Renal cortex interstitium (tissue), 15 donors: ENCODE results near the gene RELL2. TPM values are rescaled to one million over a fixed set of nuclear protein-coding genes. Genes with fewer than 3 reads are reported as not detected.
"Not testable (repeated sequence)": the region's sequence is repeated elsewhere in the genome, so short reads cannot be mapped to it uniquely, and the experiment has no call there.

Experiments used
- DNase-seq, 11 donors: peaks; one replicate each; pipeline ENCODE4 v3.0.0-alpha.2; 2013; ENCODE audit warnings: low read depth in 9 of 11, low spot score in 4 of 11; ENCODE audit errors: extremely low read depth in 1 of 11
- long read RNA-seq, 16 experiments: transcript quantifications; one replicate each; lab custom pipeline, GENCODE V29; 2026
- polyA plus RNA-seq, 3 donors: library from polyadenylated mRNA; unstranded; fragments of 120-200 nt; gene quantifications; one replicate each; pipeline ENCODE4 v1.2.1, GENCODE V29; 2013; ENCODE audit not compliant: insufficient read length in 3 of 3

The RELL2 gene, protein sequence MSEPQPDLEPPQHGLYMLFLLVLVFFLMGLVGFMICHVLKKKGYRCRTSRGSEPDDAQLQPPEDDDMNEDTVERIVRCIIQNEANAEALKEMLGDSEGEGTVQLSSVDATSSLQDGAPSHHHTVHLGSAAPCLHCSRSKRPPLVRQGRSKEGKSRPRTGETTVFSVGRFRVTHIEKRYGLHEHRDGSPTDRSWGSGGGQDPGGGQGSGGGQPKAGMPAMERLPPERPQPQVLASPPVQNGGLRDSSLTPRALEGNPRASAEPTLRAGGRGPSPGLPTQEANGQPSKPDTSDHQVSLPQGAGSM
- 1 to 10 TPM in 1 of 3 donors, under 1 TPM in 2; 0.64 to 1.5 (median 0.90) TPM for polyA plus RNA-seq
- long read RNA-seq, donor 1: 0 reads
- long read RNA-seq, donor 2, partial matches to known transcripts: 0 of 1 reads
- long read RNA-seq, donor 2, other reads (novel, unspliced or antisense): 0 of 1 reads
- long read RNA-seq, donor 3: 0 reads
- long read RNA-seq, donor 4: 0 reads
- long read RNA-seq, donor 5: 0 reads
- long read RNA-seq, donor 6: 0 reads
- long read RNA-seq, donor 7: 0 reads
- long read RNA-seq, donor 8: 0 reads
- long read RNA-seq, donor 9: 0 reads
- long read RNA-seq, donor 10: 0 reads
- long read RNA-seq, donor 11: 0 reads
- long read RNA-seq, donor 12: 0 reads
- long read RNA-seq, donor 13: 0 reads
- long read RNA-seq, donor 14: 0 reads
- long read RNA-seq, donor 15: 0 reads
- long read RNA-seq, donor 16, partial matches to known transcripts: 5 of 5 reads
- long read RNA-seq, donor 16, other reads (novel, unspliced or antisense): 0 of 5 reads

DNA sequence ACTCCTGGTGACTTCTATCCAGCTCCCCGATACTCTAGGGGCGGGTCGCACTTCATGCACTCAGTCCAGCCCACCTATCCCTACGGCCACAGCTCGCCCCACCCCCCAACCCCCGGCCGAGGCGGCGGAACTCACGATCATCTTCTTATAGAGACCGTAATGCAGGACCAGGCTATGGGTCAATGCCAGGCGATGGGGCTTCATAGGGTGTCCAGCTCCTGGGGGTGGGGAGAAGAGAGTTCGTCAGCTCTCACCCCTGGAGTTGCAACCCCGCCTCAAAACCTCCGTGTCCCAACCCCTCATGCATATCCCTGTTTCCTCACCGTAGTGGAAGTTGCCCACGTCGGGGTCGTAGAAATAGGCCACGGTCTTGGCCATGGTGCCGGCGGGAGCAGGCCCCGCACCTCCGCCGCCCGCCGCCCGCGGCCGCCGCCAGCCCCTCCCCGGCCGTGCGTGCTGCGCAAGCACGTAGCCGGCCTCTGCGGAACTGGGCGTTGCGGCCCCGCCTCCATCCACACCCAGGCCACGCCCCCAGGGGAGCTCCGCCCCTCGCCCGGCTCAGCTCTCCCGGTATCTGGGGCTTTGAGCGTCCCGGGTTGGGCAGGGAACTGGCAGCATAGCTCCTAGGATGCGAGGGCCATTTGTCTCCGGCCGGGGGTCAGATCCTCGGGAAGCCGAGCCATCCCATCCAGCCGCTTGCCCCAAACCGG, at the start of gene RELL2, which contains the start of gene HDAC3:
TSS of gene RELL2 (plus strand) at position 585 of the 710 bp plus-strand sequence. CDS start 1,229 bp downstream, outside the sequence.
TSS of gene HDAC3 (minus strand) at position 437 of the 710 bp plus-strand sequence. CDS start at position 378, 59 bp downstream.
- DNase-seq: peak in 9 of 11 donors; percentile 78 to 88 (median 84)

DNA sequence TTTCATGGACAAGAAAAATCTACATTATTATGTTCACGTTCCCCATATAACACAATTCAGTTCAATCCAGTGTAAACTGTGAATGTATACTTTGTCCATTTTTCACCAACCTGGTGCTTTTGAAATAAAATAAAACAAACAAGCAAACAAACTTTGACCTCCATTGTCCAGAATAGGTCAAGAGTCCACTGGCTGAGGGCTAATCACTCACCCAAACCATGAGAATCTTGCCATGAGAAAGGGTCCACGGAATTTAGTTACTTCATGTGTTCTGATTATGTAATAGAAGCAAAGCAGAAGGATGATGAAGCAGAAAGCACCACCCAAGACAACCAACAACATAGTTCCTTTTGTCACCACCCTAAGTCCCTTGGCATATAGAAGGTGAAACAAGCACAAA, 46.7 kb upstream of the RELL2 start:
- no peak for DNase-seq

- DNase-seq: no peak
Observed at GRCh38 chr5:141596867-141597266, 39.9 kb upstream of the RELL2 start.

- no peak for DNase-seq
Observed at GRCh38 chr5:141597394-141597793, 39.4 kb upstream of the RELL2 start.

GRCh38 chr5:141597814-141598213, 39.0 kb upstream of the RELL2 start:
- DNase-seq: no peak

GRCh38 chr5:141598391-141599345, 38.1 kb upstream of the RELL2 start:
- DNase-seq: no peak

- no peak for DNase-seq
Observed at GRCh38 chr5:141602606-141603005, 34.2 kb upstream of the RELL2 start.

GRCh38 chr5:141603923-141604717, 32.7 kb upstream of the RELL2 start:
- DNase-seq: no peak

- DNase-seq: no peak
Observed at GRCh38 chr5:141605523-141606277, 31.1 kb upstream of the RELL2 start.

DNA sequence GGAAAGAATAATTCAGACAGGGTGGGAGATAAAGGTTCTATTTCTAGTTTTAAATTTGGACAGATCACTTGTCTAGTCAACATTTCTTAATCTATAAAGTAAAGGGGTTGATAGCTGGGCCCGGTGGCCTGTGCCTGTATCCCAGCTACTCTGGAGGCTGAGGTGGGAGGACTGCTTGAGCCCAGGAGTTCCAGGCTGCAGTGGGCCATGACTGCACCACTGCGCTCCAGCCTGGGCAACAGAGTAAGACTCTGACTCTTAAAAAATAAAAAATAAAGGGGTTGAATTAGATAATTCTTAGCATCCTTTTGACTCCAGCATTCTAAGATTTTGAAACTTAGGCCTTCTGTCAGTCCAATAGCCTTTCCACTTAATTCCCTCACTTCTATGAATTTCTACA, 28.8 kb upstream of the RELL2 start:
- DNase-seq: no peak

- DNase-seq: peak in 1 of 11 donors; percentile 28
Observed at GRCh38 chr5:141608557-141608956, 28.2 kb upstream of the RELL2 start.

DNA sequence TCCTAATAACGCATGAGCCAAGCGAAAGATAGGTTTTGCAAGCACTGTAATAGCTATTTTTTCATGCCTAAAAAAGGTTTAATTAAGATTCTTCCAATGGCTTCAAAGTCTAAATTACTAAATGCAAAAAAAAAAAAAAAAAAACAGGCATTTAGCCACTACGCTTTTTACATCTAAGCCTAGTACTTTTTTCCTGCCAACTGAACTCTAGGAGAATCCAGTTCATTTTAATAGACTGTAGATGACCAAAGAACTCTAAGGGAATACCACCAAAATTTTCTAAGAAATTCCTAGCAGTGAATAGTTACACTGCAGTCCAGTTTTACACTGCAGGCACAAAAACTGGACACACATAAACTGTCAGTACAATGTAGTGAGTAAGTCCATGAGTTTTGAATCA, 27.8 kb upstream of the RELL2 start:
- DNase-seq: no peak

DNA sequence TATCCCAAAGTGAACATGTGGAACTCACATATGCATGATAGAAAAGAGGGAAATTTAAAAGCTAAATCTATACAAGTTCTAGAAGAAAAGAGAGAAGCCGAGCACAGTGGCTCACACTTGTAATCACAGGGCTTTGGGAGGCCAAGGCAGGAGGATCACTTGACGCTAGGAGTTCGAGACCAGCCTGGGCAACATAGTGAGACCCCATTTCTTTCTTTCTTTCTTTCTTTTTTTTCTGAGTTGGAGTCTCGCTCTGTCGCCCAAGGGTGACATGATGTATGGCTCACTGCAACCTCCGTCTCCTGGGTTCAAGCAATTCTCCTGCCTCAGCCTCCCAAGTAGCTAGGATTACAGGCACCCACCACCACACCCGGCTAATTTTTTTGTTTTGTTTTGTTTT, 26.9 kb upstream of the RELL2 start:
- DNase-seq: not testable (repeated sequence)

- no peak for DNase-seq
Observed at GRCh38 chr5:141611289-141611688, 25.5 kb upstream of the RELL2 start.

- DNase-seq: no peak
Observed at GRCh38 chr5:141613344-141613743, 23.5 kb upstream of the RELL2 start.

DNA sequence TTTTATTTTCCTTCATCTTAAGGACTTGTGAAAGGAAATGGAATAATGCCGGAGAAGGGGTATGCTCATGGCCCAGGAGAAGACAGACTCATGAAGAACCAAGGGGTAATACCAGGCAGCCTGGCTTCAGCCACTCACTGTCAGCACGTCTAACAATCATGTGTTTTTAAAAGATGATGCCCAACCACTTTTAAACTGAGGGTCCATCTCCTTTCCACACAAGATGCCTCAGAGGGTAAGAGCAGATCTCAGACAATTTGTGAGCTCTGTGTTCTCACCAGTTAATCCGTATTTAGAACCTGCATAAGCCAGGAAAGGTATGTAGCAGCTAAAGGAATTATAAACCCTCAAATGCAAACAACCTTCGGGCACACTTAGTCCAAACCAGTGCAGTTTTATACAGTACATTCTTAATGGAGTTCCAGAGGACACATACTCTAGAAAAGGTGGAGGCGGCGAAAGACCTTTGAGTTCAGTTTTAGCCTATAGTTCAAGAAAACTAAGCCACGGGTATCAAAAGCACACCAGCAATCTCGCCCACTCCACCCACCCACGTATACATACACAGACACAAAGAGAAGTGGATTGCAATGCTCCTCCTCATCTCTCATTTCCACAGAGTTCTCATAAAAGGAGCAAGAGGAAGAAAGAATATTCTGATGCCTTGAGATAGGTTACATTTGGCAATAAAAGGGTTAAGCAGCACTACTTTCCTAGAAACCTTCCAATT, 20.6 kb upstream of the RELL2 start:
- no peak for DNase-seq
